HFFc6 (cell line): ENCODE measurements around the gene PIAS4. TPM values are rescaled to one million over a fixed set of nuclear protein-coding genes. Genes with fewer than 3 reads are reported as not detected.

ENCODE experiments used
- DNase-seq: peaks from one replicate; pipeline ENCODE4 v3.0.0-alpha.2; 2018
- H3K27ac Mint-ChIP-seq: 2 replicates; pipeline ENCODE4 v1.8.0; 2020; ENCODE audit warnings: mild to moderate bottlenecking, mixed read lengths
- H3K27me3 Mint-ChIP-seq: 2 replicates; pipeline ENCODE4 v1.8.0; 2021; ENCODE audit warnings: mild to moderate bottlenecking, moderate library complexity, mixed read lengths; ENCODE audit not compliant: insufficient read depth
- H3K36me3 Mint-ChIP-seq: 2 replicates; pipeline ENCODE4 v1.8.0; 2021; ENCODE audit warnings: low read depth, mixed read lengths
- H3K4me1 Mint-ChIP-seq: 2 replicates; pipeline ENCODE4 v1.8.0; 2020; ENCODE audit warnings: low read depth, mixed read lengths
- H3K4me3 Mint-ChIP-seq: 2 replicates; pipeline ENCODE4 v1.8.0; 2020; ENCODE audit warnings: mild to moderate bottlenecking, moderate library complexity, mixed read lengths
- H3K9me3 Mint-ChIP-seq: 2 replicates; pipeline ENCODE4 v1.8.0; 2020; ENCODE audit warnings: mild to moderate bottlenecking, mixed read lengths
- CTCF ChIP-seq: fragments of 200-600 bp; sonication (generic); IDR thresholded peaks from 2 replicates; pipeline ENCODE4 v1.5.0; 2021; ENCODE audit warnings: antibody characterized with exemption, mild to moderate bottlenecking
- total RNA-seq, 6 experiments: library from RNA; stranded (reverse); fragmentation: NEBNext Ultra II Directional; extraction: Animal tissue kit (Norgen Biotek cat#: 25700); gene quantifications; 2 replicates in 1 of 6; 3 replicates in 5 of 6; pipeline ENCODE4 v1.2.3, GENCODE V29; 2021

Gene PIAS4
- total RNA-seq, 6 experiments from 2014 or later: 20.0 to 26.0 (median 23.3) TPM

GRCh38 chr19:3969435-3970312, 37.9 kb upstream of the PIAS4 start:
- peak; percentile 83 for DNase-seq
- peak overlapping the region; percentile 96 for H3K4me3 Mint-ChIP-seq
- peaks cover 37% of the 10 kb centered on the region for H3K27me3 Mint-ChIP-seq
- H3K36me3 Mint-ChIP-seq: peaks cover 34% of the 10 kb centered on the region
- peak; percentile 66 for TF ChIP-seq CTCF
- H3K4me1 Mint-ChIP-seq: peaks cover 30% of the 10 kb centered on the region
- H3K27ac Mint-ChIP-seq: peak overlapping the region; percentile 97
- peaks cover 13% of the 10 kb centered on the region; the same call in 1 of the 2 replicates for H3K9me3 Mint-ChIP-seq

DNA sequence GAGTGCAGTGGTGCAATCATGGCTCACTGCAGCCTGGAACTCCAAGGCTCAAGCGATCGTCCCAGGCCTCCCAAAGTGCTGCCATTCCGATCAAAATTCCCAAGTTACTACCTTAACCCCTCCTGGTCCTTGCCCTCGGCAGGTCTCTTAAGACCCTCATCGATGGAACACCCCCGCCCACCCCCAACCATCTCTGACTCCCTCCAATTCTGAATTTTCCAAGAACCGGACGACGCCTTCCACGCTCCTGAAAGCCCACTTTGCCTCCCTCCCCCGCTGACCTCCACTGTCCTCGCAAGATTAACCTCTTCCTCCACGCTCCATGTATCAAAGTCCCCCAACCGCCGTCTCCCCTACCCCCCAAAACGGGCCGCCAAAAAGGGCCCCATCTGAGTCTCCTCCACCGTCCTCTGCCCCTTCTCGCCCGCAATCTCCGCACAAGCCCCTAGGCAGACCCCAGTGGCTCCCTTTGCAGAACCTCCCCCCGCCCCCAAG, 37.2 kb upstream of the PIAS4 start:
- Mint-ChIP-seq H3K9me3 (peaks cover 13% of the 10 kb centered on the region; the same call in 1 of the 2 replicates), H3K27me3 (peaks cover 40% of the 10 kb centered on the region), H3K4me3 (peak overlapping the region; percentile 96), H3K36me3 (peaks cover 34% of the 10 kb centered on the region), H3K27ac (peak overlapping the region; percentile 97), H3K4me1 (peaks cover 30% of the 10 kb centered on the region)
- no peak for TF ChIP-seq CTCF
- DNase-seq: no peak

DNA sequence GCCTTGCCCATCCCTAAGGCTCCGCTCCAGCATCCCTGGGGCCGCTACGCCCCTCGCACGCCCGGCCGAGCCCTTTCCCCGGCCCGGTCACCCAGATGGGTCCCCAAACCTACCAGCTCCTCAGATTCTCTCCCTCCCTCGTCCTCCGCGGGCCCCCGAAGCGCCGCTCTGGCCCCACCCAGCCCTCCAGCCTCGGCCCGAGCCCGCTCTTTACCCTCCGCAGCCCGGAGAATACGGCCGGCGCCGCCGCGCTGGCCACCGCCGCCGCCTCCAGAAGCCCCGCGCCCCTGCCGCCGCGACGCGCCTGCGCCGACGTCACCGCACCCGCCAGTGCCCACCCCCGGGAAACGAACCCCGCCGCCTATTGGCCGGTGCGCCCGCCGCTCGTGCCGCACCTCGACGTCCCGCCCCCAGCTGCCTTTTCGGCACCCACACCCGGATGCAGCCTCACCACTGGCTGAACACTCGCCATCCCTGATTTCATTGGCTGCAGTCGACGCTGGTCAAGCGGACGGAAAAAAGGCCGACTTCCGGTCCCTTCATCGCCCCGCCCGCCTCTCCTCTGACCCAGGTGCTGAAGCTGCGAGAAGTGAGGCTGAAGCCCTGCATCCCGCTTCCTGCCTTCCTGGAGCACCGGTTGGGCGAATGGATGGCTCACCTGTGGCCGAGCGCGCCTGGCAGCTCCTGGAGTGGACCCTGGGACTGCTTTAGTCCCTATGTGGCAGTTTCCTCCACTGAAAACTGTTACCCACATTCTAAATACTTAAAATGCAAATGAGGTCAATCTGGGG, 36.5 kb upstream of the PIAS4 start, which contains the start of gene DAPK3:
Gene DAPK3, minus strand, starts transcription at position 292 of the 791 bp plus-strand sequence. CDS start 1,364 bp downstream, outside the sequence.
- Mint-ChIP-seq H3K4me3 (peak within 1 kb of the TSS; percentile 96), H3K4me1 (peaks cover 30% of the 10 kb centered on the region), H3K27ac (peak within 1 kb of the TSS; percentile 97), H3K27me3 (peaks cover 47% of the 10 kb centered on the region), H3K9me3 (peaks cover 13% of the 10 kb centered on the region; the same call in 1 of the 2 replicates), H3K36me3 (peaks cover 37% of the 10 kb centered on the region)
- DNase-seq: peak; percentile 97
- TF ChIP-seq CTCF: peak; percentile 67

GRCh38 chr19:3975144-3975543, 32.4 kb upstream of the PIAS4 start:
- Mint-ChIP-seq H3K27me3 (peaks cover 72% of the 10 kb centered on the region), H3K27ac (peak overlapping the region; percentile 45; the same call in 1 of the 2 replicates), H3K9me3 (peaks cover 11% of the 10 kb centered on the region; the same call in 1 of the 2 replicates), H3K4me3 (no peak overlapping the region), H3K4me1 (peaks cover 15% of the 10 kb centered on the region), H3K36me3 (peaks cover 39% of the 10 kb centered on the region)
- peak; percentile 1 for DNase-seq
- TF ChIP-seq CTCF: no peak

DNA sequence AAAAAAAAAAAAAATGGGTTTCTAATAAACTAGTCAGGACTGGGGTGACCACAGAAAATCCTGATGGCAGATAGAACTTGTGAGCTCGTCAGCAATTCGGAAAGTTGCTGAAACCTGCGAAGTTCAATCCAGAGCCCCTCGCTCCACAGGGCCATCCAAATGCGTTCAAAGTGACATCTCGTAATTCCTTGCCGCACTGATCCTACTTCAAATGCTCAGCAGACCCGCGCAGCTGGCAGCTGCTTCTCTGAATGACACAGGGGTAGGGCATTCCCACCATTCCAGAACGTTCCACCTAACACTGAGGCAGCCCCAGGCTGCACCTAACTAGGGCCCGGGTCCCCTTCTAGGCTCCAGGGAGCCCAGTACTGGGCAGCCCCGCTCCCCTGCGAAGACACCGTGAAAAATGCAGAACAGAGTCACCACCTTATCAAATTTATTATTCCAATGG, 31.9 kb upstream of the PIAS4 start:
- Mint-ChIP-seq H3K4me1 (peaks cover 13% of the 10 kb centered on the region; the same call in 1 of the 2 replicates), H3K27ac (peak overlapping the region; percentile 45; the same call in 1 of the 2 replicates), H3K4me3 (peak overlapping the region; percentile 26; the same call in 1 of the 2 replicates), H3K27me3 (peaks cover 68% of the 10 kb centered on the region), H3K36me3 (peaks cover 34% of the 10 kb centered on the region), H3K9me3 (peaks cover 6% of the 10 kb centered on the region; the same call in 1 of the 2 replicates)
- TF ChIP-seq CTCF: no peak
- DNase-seq: peak; percentile 4
